HG02642 (cell line): ENCODE measurements around the gene BDH1.
A peak's percentile ranks its signal among the peaks of the same experiment; 100 is the strongest.
"Not testable (repeated sequence)": the region's sequence is repeated elsewhere in the genome, so short reads cannot be mapped to it uniquely, and the experiment has no call there.

ENCODE experiments used
- ATAC-seq: cut with Tn5 transposase; IDR thresholded peaks from one replicate; pipeline ENCODE4 v1.9.1; 2021; ENCODE audit warnings: mild to moderate bottlenecking; ENCODE audit not compliant: unreplicated experiment, poor library complexity

Gene BDH1

DNA sequence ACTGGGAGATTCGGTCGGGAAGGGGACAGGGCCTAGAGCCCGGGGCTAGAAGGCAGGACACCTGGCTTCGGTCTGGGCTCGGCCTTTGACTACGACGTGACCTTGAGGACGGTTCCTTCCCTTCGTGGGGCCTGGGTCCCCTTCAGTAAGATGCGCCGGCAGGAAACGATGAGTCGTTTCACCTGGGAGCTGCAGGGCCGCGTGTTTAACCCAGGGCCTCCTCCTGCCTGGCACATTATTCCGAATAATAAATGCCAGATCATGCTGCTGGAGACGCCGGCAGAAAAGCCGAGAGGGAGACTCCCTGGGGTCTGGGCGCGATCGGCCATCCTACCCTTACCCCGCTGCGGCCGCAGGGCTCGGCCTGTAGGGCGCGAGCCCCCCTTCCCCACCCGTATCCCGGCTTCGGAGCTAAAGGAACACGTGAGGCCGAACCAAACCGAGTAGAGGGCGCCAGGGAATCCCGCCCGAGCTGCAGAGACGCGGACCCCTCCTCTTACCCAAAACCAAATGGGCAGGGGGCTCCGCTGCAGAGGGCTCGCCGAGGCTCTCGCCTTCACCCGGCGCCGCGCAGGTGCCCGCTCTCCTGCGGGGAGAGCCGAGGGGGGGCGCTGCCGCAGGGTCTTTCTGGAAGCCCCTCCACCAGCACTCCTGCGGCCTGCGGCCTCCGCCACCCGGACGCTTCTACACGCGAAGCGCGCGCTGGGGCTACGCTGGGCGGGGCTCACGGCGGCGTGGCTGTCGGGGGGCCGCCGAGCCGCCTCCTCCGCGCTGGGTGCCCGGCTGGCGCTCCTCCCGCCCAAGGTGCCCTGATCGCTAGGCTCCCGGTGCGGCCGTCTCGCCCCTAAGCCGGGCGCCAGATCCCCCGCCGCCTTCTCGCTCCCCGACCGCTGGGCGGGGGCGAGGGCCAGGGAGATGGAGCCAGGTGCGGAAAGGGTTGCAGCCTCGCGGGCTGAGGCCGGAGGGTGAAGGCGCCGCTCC, at the start of gene BDH1:
TSS of gene BDH1 (minus strand) at position 688 of the 981 bp plus-strand sequence. CDS start 9,525 bp downstream, outside the sequence.
- ATAC-seq, result peak; percentile 37

DNA sequence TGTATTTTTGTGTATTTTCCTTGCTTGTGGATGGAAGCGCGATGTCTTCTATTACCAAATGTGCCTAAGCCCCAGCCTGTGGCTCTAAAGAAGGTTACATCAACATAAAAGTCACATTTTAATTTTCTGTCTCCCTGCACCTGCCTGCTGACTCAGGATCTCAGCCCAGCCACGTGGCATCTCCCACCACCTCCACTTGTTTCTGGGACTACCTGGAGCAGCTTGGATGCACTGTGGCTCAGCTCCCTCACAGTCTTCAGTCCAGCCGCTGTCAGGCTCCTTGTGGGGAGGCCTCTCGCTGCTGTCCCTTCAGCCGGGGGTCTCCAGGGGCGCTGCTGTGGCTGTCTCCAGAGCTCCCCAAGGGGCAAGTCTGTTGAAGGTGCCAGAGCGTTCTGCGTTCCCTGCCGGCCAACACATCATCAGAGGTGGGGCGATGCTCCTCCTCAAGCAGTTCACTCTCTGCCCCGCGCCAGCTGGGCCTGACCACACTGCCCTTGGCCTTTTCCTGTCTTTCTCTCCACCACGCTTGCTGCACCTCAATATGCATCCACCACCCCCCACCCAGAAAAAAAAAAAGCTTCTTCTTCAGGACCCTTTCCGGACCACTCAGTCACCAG, 47.7 kb upstream of the BDH1 start:
- ATAC-seq, result no peak

- not testable (repeated sequence) for ATAC-seq
These were observed 46.6 kb upstream of the BDH1 start for GRCh38 chr3:197602351-197602750.

- not testable (repeated sequence) for ATAC-seq
These were observed 45.7 kb upstream of the BDH1 start for GRCh38 chr3:197601566-197601840.

DNA sequence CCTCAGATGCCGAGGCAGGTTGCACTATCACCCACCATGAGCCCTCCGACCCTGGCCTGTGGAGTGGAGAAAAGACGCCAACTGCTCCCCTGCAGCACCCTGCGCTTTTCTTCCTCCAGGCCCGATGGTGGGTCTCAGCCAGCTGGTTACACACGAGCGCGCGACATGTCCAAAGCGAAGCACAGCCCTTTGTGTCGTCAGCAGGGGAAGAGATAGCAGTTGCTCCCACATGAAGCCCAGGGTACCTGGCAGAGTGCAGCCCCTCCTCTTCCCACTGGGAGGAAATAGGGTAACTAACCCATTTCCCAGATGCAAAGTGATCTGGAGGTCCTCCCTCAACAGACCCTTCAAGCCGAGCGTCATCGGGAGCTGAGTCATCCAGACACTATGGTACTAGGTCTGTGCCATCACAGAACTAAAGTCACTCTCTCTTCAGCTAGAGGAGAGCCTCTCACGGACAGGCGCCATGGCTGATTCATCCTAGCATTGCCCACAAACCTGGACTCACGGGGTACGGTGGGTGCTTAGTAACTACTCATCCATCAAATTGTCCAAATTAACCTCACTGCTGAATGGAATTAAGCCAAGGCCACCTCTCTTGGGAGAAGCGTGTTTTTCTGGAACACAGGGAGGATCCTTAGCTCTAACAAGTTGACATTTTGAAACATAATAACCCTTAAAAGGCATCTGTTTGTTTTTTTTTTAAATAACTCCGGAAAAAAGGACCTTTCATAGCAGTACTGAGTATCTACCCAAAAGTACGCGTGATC, 45.2 kb upstream of the BDH1 start:
- no peak for ATAC-seq

GRCh38 chr3:197599089-197599765, 43.5 kb upstream of the BDH1 start:
- ATAC-seq, result peak; percentile 88

DNA sequence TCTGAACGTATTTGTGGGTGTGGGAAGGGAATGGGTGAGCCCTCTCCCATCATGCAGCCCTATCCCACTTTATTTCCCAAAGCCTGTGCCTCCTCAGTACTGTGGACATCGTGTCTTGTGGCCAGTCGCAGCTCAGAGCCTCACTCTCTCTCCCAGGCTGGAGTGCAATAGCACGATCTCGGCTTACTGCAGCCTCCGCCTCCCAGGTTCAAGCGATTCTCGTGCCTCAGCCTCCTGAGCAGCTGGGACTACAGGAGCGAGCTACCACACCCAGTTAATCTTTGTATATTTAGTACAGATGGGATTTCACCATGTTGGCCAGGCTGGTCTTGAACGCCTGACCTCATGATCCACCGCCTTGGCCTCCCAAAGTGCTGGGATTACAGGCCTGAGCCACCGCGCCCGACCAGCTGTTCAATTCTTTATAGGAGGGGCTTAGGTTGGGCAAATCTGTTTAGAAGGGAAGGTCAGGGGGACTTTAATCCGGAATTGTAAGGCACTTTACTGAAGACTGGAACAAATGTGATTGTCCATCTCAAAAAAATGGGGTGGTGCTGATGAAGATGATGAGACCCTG, 42.7 kb upstream of the BDH1 start:
- no peak for ATAC-seq

DNA sequence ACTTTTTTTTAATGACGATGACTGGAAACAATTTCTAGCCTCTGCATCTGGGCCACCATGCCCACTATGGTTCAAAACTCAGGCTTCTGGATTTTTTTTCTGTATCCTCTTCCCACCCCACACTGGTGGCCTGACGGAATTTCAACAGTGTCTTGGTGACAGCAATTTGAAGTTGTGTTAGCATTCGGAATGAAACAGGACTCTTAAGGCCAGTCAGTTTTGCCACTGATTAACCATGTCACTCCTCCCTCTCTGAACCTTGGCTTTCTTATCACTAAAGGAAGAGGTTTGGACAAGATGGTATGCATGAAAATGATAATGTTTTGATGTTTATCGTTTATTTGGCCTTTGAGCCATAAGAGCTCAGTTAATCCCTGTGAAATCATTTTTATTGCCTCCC, 41.6 kb upstream of the BDH1 start:
- ATAC-seq, result no peak

DNA sequence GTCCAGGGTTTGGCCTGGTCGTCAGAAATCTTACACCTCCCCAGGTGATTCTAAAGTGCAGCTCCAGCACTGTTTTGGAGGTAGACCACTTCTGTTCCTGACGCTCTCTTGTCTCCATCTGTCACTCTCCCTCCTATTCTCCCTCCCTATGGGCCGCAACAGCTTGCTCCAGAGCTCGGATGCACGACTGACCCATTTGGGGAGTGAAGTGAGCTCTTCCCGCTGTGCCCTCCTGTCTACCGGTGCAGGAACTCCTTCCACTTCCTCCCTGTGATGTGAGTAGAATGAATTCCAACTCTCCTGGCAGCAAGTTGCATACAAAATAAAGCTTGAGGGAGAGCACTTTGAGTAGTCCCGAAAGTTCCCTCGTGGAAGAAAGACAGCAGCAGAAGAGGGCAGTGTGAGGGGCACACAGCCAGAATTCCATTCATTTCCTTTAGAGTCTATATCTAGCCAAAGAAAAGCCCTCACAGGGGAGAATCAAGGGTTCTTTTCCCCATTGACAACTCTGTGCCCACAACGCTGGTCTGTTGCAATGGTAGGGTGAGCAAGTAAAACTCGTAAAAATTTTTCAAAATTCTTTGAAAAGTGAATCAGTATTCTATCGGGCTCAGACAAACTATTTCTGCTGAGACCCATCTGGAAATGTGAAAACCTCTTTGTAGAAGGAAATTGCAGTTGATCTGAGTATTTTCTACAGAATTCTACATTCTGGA, 39.9 kb upstream of the BDH1 start:
- ATAC-seq, result no peak

GRCh38 chr3:197593046-197593380, 37.2 kb upstream of the BDH1 start:
- ATAC-seq, result no peak

- no peak for ATAC-seq
These were observed 36.7 kb upstream of the BDH1 start for GRCh38 chr3:197592361-197593045.

DNA sequence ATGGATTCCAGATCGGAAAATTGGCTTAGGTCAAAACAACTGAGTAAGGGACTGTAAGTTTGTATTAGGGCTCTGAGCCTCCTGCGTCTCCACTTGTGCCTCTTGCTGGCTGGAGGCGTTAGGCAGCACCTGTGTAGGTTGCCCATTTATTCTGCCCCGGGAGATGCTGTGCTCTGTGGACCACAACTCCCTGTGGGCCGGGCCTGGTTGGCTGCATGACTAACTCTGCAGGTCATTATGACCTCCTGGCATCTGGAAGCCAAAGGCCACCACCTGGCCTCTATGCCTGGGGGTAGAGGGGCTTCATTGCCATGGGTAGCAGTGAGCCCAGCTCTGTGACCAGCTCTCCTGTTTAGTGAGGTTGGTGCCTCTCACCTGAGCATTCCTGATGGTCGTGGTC, 36.0 kb upstream of the BDH1 start:
- no peak for ATAC-seq

- no peak for ATAC-seq
These were observed 34.7 kb upstream of the BDH1 start for GRCh38 chr3:197590313-197590962.

DNA sequence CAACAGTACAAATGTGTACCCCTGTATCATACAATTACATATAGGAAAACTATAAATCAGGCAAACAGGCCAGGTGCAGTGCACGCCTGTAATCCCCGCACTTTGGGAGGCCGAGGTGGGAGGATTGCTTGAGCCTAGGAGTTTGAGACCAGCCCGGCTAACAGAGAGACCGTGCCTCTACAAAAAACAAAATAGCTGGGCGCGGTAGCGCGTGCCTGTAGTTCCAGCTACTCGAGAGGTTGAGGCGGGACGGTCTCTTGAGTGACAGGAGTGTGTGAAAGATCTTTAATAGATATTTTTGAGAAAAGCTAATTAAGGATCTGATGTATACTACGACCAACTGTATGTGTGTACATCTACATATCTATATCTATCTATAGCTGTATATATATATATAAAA, 33.8 kb upstream of the BDH1 start:
- no peak for ATAC-seq

- ATAC-seq, result not testable (repeated sequence)
These were observed 31.0 kb upstream of the BDH1 start for GRCh38 chr3:197586768-197587167.

DNA sequence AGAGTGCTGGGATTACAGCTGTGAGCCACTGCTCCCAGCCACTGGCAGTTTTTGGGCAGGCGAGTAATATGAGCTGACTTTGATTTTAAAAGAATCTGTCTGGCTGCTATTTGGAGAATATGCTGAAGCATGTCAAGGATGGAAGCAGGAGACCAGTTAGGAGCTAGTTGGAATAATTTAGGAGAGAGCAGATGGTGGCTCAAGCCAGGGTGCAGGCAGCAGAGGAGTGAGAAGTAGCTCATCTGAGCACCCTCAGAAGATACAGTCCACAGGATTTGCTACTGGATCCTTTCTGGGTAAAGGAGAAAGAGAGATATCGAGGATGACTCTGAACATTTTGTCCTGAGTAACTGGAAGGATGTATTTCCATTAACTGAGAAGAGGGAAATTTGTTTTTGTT, 30.4 kb upstream of the BDH1 start:
- no peak for ATAC-seq

DNA sequence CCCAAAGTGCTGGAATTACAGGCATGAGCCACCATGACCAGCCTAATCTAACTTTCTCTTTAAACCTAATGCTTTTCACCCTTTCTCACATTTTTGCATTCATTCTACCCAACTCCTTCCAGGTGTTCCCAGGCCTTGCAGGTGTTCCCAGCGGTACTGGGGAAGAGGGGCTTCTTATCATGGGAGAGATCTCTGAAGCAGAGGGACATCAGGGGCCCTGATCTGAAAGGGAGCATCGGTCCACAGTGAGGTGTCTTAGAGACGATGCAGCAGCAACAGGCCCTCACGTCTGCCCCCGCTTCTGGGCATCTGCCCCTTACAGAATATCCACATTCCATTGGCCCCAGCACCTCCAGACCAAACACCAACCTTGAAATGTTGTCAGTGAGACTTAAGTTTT, 29.0 kb upstream of the BDH1 start:
- no peak for ATAC-seq

- no peak for ATAC-seq
These were observed 27.6 kb upstream of the BDH1 start for GRCh38 chr3:197583371-197583770.

- no peak for ATAC-seq
These were observed 24.5 kb upstream of the BDH1 start for GRCh38 chr3:197580253-197580691.
